HG02642 (cell line): Measurements from ENCODE around the gene TANC1.
A peak's percentile ranks its signal among the peaks of the same experiment; 100 is the strongest.

ENCODE experiments used
- ATAC-seq: cut with Tn5 transposase; IDR thresholded peaks from one replicate; pipeline ENCODE4 v1.9.1; 2021; ENCODE audit warnings: mild to moderate bottlenecking; ENCODE audit not compliant: unreplicated experiment, poor library complexity

TANC1 gene

GRCh38 chr2:158993721-158994587 is 25.5 kb downstream of the TANC1 start:
- no peak for ATAC-seq

DNA sequence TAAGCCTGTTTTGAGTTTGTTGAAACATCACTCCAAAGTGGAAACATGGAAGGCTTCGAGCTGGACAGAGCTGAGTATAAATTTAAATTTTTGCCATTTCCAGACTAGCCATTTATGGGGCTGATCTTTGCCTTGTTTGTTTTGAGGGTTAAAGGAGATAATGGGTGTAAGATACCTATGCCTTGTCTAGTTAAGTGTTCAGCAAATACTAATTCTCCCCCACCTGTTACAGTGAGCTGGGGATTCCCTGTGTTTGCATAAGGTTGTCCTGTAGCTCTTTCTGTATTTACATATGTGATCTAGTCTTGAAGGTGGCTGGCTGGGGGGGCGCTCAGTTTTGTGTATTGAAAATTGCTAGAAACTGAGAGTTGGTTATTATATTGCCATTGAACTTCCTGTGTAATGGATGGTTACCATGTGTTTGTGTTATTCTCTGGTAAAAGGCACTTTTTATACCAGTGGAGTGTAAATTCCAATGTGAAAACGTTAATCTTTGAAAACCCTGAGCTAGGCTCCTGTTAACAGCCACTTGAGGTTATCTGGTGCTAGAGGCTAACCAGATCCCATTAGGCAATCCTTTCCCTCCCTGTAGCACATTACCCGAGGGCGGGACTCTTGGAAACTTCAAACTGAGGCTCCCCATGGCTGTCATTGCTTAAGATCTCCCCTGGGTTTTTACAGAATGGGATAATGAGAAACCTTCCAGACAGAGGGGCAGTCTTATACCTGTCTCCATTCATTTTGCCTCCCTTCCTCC is 26.7 kb downstream of the TANC1 start:
- peak; percentile 63 for ATAC-seq

DNA sequence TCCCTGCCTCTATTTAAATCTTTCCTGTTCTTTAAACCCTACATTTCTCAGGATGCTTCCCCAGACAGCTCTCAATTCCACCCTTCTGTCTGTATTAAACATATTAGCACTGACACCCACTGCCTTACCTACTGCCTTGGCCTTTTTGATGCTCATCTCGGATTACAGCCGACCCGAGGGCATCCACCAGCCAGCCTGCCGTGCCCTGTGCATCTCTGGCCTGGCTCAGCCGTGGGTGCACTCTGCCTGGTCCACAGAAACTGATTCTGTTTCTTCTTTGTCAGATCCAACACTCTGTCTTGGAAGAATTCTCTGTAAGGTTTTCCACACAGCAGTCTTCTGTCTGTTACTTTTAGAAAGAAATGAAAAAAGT is 27.2 kb downstream of the TANC1 start:
- no peak for ATAC-seq

GRCh38 chr2:158996378-158996993 is 28.0 kb downstream of the TANC1 start:
- no peak for ATAC-seq

- ATAC-seq: no peak
Observed at GRCh38 chr2:158997037-158997790, 28.8 kb downstream of the TANC1 start.

DNA sequence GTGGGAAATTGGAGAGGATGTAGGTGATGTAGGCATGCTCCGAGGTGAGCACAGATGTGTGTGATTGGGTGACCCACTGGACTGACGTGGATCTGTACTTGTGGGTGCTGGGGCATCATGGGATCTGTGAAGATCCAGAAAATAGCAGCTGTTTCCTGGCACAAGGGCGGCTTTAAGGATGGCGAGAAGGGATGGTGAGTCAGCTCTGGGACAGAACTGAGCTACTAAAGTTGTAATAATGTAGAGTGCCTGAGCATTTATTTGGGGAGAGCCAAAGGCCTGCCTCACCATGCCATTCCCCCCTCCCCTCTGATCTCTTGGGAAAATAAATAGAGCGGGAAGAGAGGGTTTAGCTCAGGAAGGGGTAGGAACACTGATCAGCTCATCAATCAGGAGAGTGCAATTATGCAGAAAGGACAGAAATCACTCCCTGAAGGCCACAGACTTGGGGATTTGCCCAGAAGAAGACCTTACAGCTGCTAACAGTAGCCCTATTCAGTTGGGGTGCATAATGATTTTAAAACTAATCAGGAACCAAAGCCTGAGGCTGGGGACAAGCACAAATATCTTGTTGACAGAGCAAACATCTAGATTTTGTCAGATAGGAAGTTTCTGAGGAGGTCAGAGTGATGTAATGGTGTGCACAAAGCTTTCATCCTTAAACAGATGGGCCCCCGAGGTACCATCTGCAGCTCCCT is 30.3 kb downstream of the TANC1 start:
- ATAC-seq: no peak

- ATAC-seq: no peak
Observed at GRCh38 chr2:158999458-158999857, 31.0 kb downstream of the TANC1 start.

- no peak for ATAC-seq
Observed at GRCh38 chr2:159000072-159000471, 31.6 kb downstream of the TANC1 start.

- no peak for ATAC-seq
Observed at GRCh38 chr2:159002462-159003111, 34.1 kb downstream of the TANC1 start.

GRCh38 chr2:159003555-159003954 is 35.1 kb downstream of the TANC1 start:
- no peak for ATAC-seq

DNA sequence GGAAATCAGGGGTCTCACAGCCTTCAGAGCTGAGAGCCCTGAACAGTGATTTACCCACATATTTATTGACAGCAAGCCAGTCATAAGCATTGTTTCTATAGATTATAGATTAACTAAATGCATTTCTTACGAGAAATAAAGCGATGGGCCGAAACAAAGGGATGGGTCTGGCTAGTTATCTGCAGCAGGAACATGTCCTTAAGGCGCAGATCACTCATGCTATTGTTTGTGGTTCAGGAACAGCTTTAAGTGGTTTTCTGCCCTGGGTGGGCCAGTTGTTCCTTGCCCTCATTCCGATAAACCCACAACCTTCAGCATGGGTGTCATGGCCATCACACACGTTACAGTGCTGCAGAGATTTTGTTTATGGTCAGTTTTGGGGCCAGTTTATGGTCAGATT is 36.4 kb downstream of the TANC1 start:
- no peak for ATAC-seq

GRCh38 chr2:159009940-159010339 is 41.5 kb downstream of the TANC1 start:
- ATAC-seq: no peak

GRCh38 chr2:159010340-159010739 is 41.9 kb downstream of the TANC1 start:
- no peak for ATAC-seq

DNA sequence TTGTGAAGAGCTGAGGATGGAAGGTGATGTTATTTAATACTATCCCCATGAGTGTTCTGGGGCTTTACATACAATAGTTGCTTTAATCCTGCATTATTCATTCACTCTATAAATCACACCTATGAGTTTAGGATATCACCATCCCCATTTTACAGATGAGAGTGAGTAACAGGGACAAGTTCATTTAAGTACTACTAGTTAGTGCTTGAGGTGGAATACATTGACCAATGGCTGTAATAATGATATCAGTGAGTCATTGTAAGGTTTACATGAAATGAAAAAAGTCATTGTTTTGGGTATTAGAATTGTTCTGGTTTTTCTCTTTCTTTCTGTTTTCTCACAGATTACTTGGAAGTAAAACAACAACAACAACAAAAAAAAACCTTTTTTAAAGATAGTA is 42.5 kb downstream of the TANC1 start:
- ATAC-seq: no peak

DNA sequence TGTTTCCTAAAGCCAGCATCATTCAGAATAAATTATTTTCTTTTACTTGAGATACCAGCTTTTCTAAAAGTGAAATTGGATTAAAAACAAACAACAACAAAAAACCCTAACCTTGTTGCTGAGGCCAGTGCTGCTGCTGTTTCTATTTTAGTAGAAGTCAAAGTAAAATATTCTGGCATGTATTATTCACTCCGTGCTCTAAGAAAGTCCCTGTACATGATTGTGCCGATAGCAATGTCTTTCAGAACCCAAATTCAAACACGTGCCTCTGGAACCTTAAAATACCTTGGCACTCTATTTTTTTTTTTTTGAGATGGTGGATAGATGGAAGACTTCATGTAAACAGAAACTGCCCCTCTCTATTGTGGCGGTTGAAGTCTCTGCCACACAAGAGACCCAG is 43.7 kb downstream of the TANC1 start:
- ATAC-seq: no peak

- no peak for ATAC-seq
Observed at GRCh38 chr2:159013103-159013502, 44.7 kb downstream of the TANC1 start.

DNA sequence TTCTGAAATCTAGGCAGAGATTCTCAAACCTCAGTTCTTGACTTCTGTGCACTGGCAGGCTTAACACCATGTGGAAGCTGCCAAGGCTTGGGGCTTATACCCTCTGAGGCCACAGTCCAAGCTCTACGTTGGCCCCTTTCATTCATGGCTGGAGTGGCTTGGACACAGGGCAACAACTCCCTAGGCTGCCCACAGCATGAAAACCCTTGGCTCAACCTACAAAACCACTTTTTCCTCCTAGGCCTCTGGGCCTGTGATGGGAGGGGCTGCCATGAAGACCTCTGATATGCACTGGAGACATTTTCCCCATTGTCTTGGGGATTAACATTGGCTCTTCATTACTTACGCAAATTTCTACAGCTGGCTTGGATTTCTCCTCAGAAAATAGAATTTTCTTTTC is 46.7 kb downstream of the TANC1 start:
- no peak for ATAC-seq

GRCh38 chr2:159015823-159016222 is 47.4 kb downstream of the TANC1 start:
- ATAC-seq: no peak

GRCh38 chr2:159017837-159018236 is 49.4 kb downstream of the TANC1 start:
- no peak for ATAC-seq
